Nephron progenitor cell (in vitro differentiated cells): ENCODE measurements around the gene SELENBP1.

ENCODE experiments used
- DNase-seq: peaks from one replicate; pipeline ENCODE4 v3.0.0; 2021
- H3K27ac Mint-ChIP-seq: 2 replicates; pipeline ENCODE4 v1.8.0; 2021; ENCODE audit warnings: mild to moderate bottlenecking, moderate library complexity, mixed read lengths
- H3K27me3 Mint-ChIP-seq: 2 replicates; pipeline ENCODE4 v1.8.0; 2021; ENCODE audit warnings: mild to moderate bottlenecking, low read depth, mixed read lengths; ENCODE audit not compliant: poor library complexity
- H3K36me3 Mint-ChIP-seq: 2 replicates; pipeline ENCODE4 v1.8.0; 2021; ENCODE audit warnings: low read depth, mixed read lengths
- H3K4me1 Mint-ChIP-seq: 2 replicates; pipeline ENCODE4 v1.8.0; 2021; ENCODE audit warnings: mixed read lengths
- H3K4me3 Mint-ChIP-seq: 2 replicates; pipeline ENCODE4 v1.8.0; 2021; ENCODE audit warnings: mild to moderate bottlenecking, moderate library complexity, mixed read lengths
- H3K9me3 Mint-ChIP-seq: 2 replicates; pipeline ENCODE4 v1.8.0; 2021; ENCODE audit warnings: mild to moderate bottlenecking, moderate library complexity, mixed read lengths
- TF ChIP-seq, protein P1 (sequence below): fragments of 200-600 bp; sonication (generic); IDR thresholded peaks from 2 replicates; pipeline ENCODE4 v1.5.0; 2021; ENCODE audit warnings: antibody characterized with exemption

The SELENBP1 gene

DNA sequence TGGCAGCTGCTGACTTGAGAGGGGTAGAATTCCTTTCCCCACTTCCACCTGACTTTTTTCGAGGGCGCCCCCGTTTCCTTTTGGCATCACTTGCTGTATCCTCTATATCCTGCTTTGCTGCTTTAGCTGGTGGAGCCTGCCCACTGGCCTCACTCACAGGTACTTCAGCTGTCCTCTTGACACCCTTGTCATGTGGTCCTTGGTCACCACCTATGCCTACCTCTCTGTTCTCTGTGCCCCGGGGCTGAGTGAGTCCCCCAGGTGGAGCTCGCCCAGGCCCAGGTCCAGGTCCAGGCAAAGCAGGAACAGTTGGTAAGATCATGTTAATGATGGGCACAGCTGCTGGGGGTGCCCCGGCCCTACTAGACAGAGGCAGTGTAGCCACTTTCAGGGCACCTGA lies 29.9 kb downstream of the SELENBP1 start:
- TF ChIP-seq, protein P1, sequence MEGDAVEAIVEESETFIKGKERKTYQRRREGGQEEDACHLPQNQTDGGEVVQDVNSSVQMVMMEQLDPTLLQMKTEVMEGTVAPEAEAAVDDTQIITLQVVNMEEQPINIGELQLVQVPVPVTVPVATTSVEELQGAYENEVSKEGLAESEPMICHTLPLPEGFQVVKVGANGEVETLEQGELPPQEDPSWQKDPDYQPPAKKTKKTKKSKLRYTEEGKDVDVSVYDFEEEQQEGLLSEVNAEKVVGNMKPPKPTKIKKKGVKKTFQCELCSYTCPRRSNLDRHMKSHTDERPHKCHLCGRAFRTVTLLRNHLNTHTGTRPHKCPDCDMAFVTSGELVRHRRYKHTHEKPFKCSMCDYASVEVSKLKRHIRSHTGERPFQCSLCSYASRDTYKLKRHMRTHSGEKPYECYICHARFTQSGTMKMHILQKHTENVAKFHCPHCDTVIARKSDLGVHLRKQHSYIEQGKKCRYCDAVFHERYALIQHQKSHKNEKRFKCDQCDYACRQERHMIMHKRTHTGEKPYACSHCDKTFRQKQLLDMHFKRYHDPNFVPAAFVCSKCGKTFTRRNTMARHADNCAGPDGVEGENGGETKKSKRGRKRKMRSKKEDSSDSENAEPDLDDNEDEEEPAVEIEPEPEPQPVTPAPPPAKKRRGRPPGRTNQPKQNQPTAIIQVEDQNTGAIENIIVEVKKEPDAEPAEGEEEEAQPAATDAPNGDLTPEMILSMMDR: no peak
- H3K4me3 Mint-ChIP-seq: no peak overlapping the region
- DNase-seq: no peak
- no peaks in the 10 kb centered on the region for H3K9me3 Mint-ChIP-seq
- no peaks in the 10 kb centered on the region for H3K27me3 Mint-ChIP-seq
- H3K36me3 Mint-ChIP-seq: peaks cover 39% of the 10 kb centered on the region
- H3K27ac Mint-ChIP-seq: peak overlapping the region; percentile 94
- peaks cover 61% of the 10 kb centered on the region for H3K4me1 Mint-ChIP-seq

DNA sequence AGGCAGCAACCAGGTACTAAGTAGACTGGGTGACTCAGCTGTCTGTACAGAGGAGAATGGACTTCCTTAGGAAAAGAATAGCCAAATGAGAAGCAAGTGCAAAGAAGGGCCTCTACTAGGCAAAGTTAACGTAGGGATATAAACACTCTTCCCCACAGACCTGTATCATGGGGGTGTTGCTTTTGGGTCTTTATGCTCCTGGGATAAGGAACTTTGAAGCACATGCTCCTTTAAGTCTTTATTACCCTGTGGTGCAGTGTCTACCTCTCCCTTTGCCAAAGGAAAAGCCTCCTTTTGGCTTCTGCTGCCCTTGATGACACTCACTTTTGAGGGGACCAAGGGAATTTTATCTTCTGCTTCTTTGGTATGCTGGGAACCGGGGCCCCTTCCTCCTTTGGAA lies 30.5 kb downstream of the SELENBP1 start:
- Mint-ChIP-seq H3K4me1 (peaks cover 55% of the 10 kb centered on the region), H3K36me3 (peaks cover 39% of the 10 kb centered on the region), H3K27ac (peak overlapping the region; percentile 94), H3K4me3 (no peak overlapping the region), H3K27me3 (no peaks in the 10 kb centered on the region), H3K9me3 (no peaks in the 10 kb centered on the region)
- no peak for DNase-seq
- TF ChIP-seq, protein P1: no peak

DNA sequence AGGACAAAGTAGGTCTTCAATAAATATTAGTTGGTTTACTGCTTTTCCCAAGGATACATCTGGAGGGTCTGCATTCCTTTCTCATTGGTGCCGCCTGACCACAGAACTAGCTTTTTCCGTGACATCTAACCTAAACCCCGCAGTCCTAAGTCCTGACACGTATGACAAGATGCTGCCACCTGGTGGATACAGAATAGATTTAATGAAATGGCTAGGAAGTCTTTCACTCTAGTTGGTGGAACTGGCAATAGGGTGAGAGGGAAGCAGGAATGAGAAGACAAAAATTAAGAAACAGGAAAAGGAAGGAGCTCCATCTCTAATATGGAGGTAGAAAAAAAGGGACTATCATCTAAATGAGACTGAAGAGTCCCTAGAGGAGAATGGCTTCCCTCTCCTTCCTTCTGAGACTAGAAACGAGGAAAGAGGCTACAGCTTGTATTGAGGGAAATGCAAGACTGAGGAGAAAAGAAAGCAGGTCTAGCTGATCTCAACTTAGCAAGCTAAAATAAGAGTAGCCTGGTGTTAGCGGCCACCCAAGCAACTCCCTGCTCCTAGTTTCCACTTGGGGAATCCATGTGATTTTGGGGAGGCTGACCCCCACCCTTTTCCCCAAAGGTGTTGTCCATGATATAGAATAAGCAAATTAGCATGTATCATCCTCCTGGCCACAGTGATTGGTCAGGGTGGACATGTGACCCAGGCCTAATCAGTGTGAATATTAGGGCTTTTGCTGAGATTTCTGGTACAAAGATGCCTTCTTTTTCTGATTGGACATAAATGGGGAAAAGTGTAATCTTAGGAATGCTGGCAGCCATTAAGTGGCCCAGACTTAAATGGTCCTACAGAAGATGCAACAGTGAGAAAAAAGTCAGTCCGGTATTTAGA lies 31.4 kb downstream of the SELENBP1 start:
- peak; percentile 51 for DNase-seq
- H3K27ac Mint-ChIP-seq: peak overlapping the region; percentile 94
- H3K9me3 Mint-ChIP-seq: no peaks in the 10 kb centered on the region
- peaks cover 34% of the 10 kb centered on the region for H3K36me3 Mint-ChIP-seq
- H3K4me1 Mint-ChIP-seq: peaks cover 46% of the 10 kb centered on the region
- peaks cover 5% of the 10 kb centered on the region for H3K27me3 Mint-ChIP-seq
- TF ChIP-seq, protein P1: peak; percentile 58
- no peak overlapping the region for H3K4me3 Mint-ChIP-seq

DNA sequence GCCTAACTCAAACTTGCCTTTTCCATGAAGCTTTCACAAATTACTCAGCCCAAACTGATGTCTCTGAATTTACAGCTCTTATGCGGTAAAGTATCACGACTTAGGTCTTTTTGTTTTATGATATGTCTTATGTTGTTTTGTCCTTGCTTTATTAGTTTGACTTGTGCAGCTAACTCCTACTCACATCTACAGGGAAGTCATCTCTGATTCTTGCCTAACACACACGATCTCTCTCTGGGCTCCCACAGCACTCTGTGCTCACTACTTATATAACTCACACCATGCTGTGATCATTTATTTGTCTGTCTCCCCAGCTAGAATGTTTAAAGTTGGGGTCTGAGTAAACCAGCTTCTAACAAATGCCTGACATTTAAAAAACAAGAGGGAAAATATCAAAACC lies 35.9 kb downstream of the SELENBP1 start:
- no peak overlapping the region for H3K4me3 Mint-ChIP-seq
- H3K4me1 Mint-ChIP-seq: peaks cover 11% of the 10 kb centered on the region
- H3K9me3 Mint-ChIP-seq: no peaks in the 10 kb centered on the region
- TF ChIP-seq, protein P1: no peak
- H3K36me3 Mint-ChIP-seq: peaks cover 4% of the 10 kb centered on the region
- DNase-seq: no peak
- H3K27ac Mint-ChIP-seq: peak overlapping the region; percentile 72
- H3K27me3 Mint-ChIP-seq: peaks cover 5% of the 10 kb centered on the region

DNA sequence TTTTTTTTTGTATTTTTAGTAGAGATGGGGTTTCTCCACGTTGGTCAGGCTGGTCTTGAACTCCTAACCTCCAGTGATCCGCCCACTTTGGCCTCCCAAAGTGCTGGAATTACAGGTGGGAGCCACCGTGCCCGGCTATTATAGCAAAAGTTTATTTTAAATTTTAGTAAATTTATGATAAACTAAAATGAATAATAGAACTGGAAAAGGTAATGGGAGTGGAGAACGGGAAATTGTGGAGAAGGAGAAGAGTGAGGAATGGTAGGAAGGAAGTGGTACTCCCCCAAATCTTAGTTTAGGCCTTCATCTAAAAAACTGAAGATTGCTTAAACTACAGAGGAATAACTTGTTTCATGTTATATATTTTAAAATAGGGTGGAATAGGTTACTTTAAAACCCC lies 37.7 kb downstream of the SELENBP1 start:
- Mint-ChIP-seq H3K4me1 (peaks cover 2% of the 10 kb centered on the region), H3K9me3 (no peaks in the 10 kb centered on the region), H3K36me3 (peaks cover 2% of the 10 kb centered on the region), H3K27me3 (peaks cover 9% of the 10 kb centered on the region), H3K27ac (no peak overlapping the region), H3K4me3 (no peak overlapping the region)
- no peak for DNase-seq
- TF ChIP-seq, protein P1: no peak
